NOMO-1 treated with DMSO at 0.1 percent for 48 hours (cell line): ENCODE data around the gene SIVA1.
"Not testable (repeated sequence)": the region's sequence is repeated elsewhere in the genome, so short reads cannot be mapped to it uniquely, and the experiment has no call there.

Experiments used
- DNase-seq: peaks from one replicate; lab custom pipeline; 2025; ENCODE audit not compliant: unreplicated experiment; lab: John Stamatoyannopoulos, UW

The SIVA1 gene

GRCh38 chr14:104750753-104751057 is 2.2 kb upstream of the SIVA1 start:
- not testable (repeated sequence) for DNase-seq

- peak; percentile 64 for DNase-seq
Observed at GRCh38 chr14:104751539-104752422, 1.2 kb upstream of the SIVA1 start.

- DNase-seq, result no peak
Observed at GRCh38 chr14:104752423-104752734, 568 bp upstream of the SIVA1 start.

- no peak for DNase-seq
Observed at GRCh38 chr14:104753528-104754212, 723 bp downstream of the SIVA1 start.

GRCh38 chr14:104754213-104754851 is 1.4 kb downstream of the SIVA1 start:
- no peak for DNase-seq

GRCh38 chr14:104755621-104756020 is 2.7 kb downstream of the SIVA1 start:
- DNase-seq, result no peak

- DNase-seq, result no peak
Observed at GRCh38 chr14:104756477-104757237, 3.7 kb downstream of the SIVA1 start.

GRCh38 chr14:104757238-104757585 is 4.3 kb downstream of the SIVA1 start:
- DNase-seq, result no peak

- no peak for DNase-seq
Observed at GRCh38 chr14:104757681-104758392, 4.9 kb downstream of the SIVA1 start.

GRCh38 chr14:104758981-104759969 is 6.3 kb downstream of the SIVA1 start:
- no peak for DNase-seq

- no peak for DNase-seq
Observed at GRCh38 chr14:104765517-104765916, 12.6 kb downstream of the SIVA1 start.

- no peak for DNase-seq
Observed at GRCh38 chr14:104766256-104766862, 13.4 kb downstream of the SIVA1 start.

GRCh38 chr14:104766863-104767633 is 14.1 kb downstream of the SIVA1 start:
- no peak for DNase-seq

- no peak for DNase-seq
Observed at GRCh38 chr14:104767634-104767918, 14.6 kb downstream of the SIVA1 start.

GRCh38 chr14:104768437-104769323 is 15.7 kb downstream of the SIVA1 start:
- DNase-seq, result peak; percentile 64

- no peak for DNase-seq
Observed at GRCh38 chr14:104769324-104770071, 16.6 kb downstream of the SIVA1 start.

- DNase-seq, result no peak
Observed at GRCh38 chr14:104770072-104770579, 17.2 kb downstream of the SIVA1 start.
